ENCODE data around the gene SLC27A4. TPM values are rescaled to one million over a fixed set of nuclear protein-coding genes. Genes with fewer than 3 reads are reported as not detected.
A peak's percentile ranks its signal among the peaks of the same experiment; 100 is the strongest.

Gene SLC27A4
- total RNA-seq, 1 donor from 2014 or later: 28.0 TPM

- Histone ChIP-seq H3K9me3 (no peaks in the 10 kb centered on the region), H3K36me3 (peaks cover 0 to 7% of the 10 kb centered on the region in 2 donors), H3K4me3 (no peak overlapping the region), H3K27ac (no peak overlapping the region), H3K27me3 (no peaks in the 10 kb centered on the region), H3K4me1 (peaks cover 50% of the 10 kb centered on the region)
- intact Hi-C loops (cut with DNase I): loop anchor here (10.0 kb wide), 1 partner anchor 46 kb away; no protein-coding TSS in a partner anchor
- TF ChIP-seq POLR2A (IDR thresholded peaks at IDR 0.05): no peak
- TF ChIP-seq POLR2AphosphoS5 (IDR thresholded peaks at IDR 0.05; ENCODE audit: insufficient read depth in 1 of 2, low read depth in 1 of 2): no peak
- TF ChIP-seq CTCF (IDR thresholded peaks at IDR 0.05): no peak
- DNase-seq (ENCODE audit: extremely low spot score in 2 of 2): no peak
These were observed 28.8 kb downstream of the SLC27A4 start for GRCh38 chr9:128369024-128369706.

GRCh38 chr9:128370367-128370751 lies 30.0 kb downstream of the SLC27A4 start:
- Histone ChIP-seq H3K36me3 (peaks cover 0 to 7% of the 10 kb centered on the region in 2 donors), H3K27me3 (no peaks in the 10 kb centered on the region), H3K27ac (peak overlapping the region; percentile 88), H3K4me3 (peak overlapping the region; percentile 85 to 88), H3K9me3 (no peaks in the 10 kb centered on the region), H3K4me1 (peaks cover 38% of the 10 kb centered on the region)
- TF ChIP-seq POLR2AphosphoS5 (IDR thresholded peaks at IDR 0.05; ENCODE audit: insufficient read depth in 1 of 2, low read depth in 1 of 2) (no peak), CTCF (IDR thresholded peaks at IDR 0.05) (no peak), POLR2A (IDR thresholded peaks at IDR 0.05) (no peak)
- intact Hi-C loops (cut with DNase I): no loop called here
- DNase-seq (ENCODE audit: extremely low spot score in 2 of 2): no peak

GRCh38 chr9:128370752-128371629 lies 30.7 kb downstream of the SLC27A4 start, which contains the start of gene URM1:
URM1 (plus strand) TSS chr9:128371374; CDS start chr9:128371381, 7 bp downstream.
- DNase-seq (ENCODE audit: extremely low spot score in 2 of 2): peak; percentile 96 to 97
- intact Hi-C loops (cut with DNase I): no loop called here
- Histone ChIP-seq H3K27me3 (no peaks in the 10 kb centered on the region), H3K4me3 (peak within 1 kb of the TSS; percentile 85 to 88), H3K4me1 (peaks cover 36% of the 10 kb centered on the region), H3K27ac (peak within 1 kb of the TSS; percentile 88), H3K9me3 (no peaks in the 10 kb centered on the region), H3K36me3 (peaks cover 0 to 7% of the 10 kb centered on the region in 2 donors)
- TF ChIP-seq POLR2AphosphoS5 (IDR thresholded peaks at IDR 0.05; ENCODE audit: insufficient read depth in 1 of 2, low read depth in 1 of 2) (peak; percentile 91 to 94), CTCF (IDR thresholded peaks at IDR 0.05) (no peak), POLR2A (IDR thresholded peaks at IDR 0.05) (peak in 1 of 2 donors; percentile 82)

GRCh38 chr9:128371630-128372117 lies 31.3 kb downstream of the SLC27A4 start:
- intact Hi-C loops (cut with DNase I): no loop called here
- Histone ChIP-seq H3K4me3 (peak overlapping the region; percentile 85 to 88), H3K4me1 (peaks cover 36% of the 10 kb centered on the region), H3K9me3 (no peaks in the 10 kb centered on the region), H3K27ac (peak overlapping the region; percentile 88), H3K27me3 (no peaks in the 10 kb centered on the region), H3K36me3 (peaks cover 0 to 7% of the 10 kb centered on the region in 2 donors)
- TF ChIP-seq POLR2A (IDR thresholded peaks at IDR 0.05) (no peak), CTCF (IDR thresholded peaks at IDR 0.05) (no peak), POLR2AphosphoS5 (IDR thresholded peaks at IDR 0.05; ENCODE audit: insufficient read depth in 1 of 2, low read depth in 1 of 2) (no peak)
- no peak for DNase-seq (ENCODE audit: extremely low spot score in 2 of 2)

All from vagina (tissue), 2 donors.